ENCODE data around the gene ADK.

- TF ChIP-seq CTCF (optimal IDR thresholded peaks at IDR 0.05 in 1 of 3, IDR thresholded peaks at IDR 0.05 in 1 of 3, conservative IDR thresholded peaks at IDR 0.05 in 1 of 3; ENCODE audit: extremely low read depth in 1 of 3, insufficient read depth in 2 of 3, low read length in 3 of 3) (no peak), EZH2 (IDR thresholded peaks at IDR 0.05; ENCODE audit: low read length) (no peak)
Measured at GRCh38 chr10:74708246-74708645, 557.2 kb downstream of the ADK start.
